ENCODE data around the gene NT5C.

DNA sequence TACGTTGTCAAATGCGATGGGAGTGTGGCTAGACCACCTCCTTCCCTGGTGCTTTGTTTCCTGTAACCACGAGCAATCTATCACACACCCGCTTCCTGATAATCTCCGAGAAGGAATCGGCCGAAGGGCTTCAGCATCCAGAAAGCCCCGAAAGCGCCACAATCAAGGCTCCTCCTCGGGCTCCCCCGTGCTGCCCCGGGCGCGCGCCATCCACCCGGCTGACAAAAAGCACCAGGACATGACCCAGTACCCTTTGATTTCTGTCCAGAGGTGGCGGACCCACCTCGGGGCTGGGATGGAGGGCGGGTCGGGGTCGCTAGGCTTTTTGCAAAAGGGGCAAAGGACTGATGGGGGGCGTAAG, 22.5 kb downstream of the NT5C start:
- no peak for TF ChIP-seq CTCF (IDR thresholded peaks at IDR 0.05)
- TF ChIP-seq POLR2A (IDR thresholded peaks at IDR 0.05): no peak

Data from Peyer's patch (tissue), 4 donors.